Endothelial cell of umbilical vein (primary cell): Measurements from ENCODE around the gene SMARCC2.

Source experiments
- CTCF ChIP-seq, 2 donors: IDR thresholded peaks; 1 replicate in 1 of 2; 2 replicates in 1 of 2; pipeline ENCODE4 v1.5.1; 2011; ENCODE audit warnings: low read length in 2 of 2, mild to moderate bottlenecking in 2 of 2, moderate library complexity in 2 of 2, control low read depth in 1 of 2, inconsistent platforms in 1 of 2, low read depth in 1 of 2; ENCODE audit not compliant: insufficient read depth in 1 of 2; ENCODE audit errors: extremely low read depth in 1 of 2
- EZH2 ChIP-seq: IDR thresholded peaks from 2 replicates; pipeline ENCODE4 v1.6.1; 2012; ENCODE audit warnings: borderline replicate concordance, low read depth, mild to moderate bottlenecking, moderate library complexity, low read length, inconsistent platforms; ENCODE audit not compliant: severe bottlenecking
- JUN ChIP-seq: IDR thresholded peaks from 2 replicates; pipeline ENCODE4 v1.6.1; 2011; ENCODE audit warnings: borderline replicate concordance, low read depth; ENCODE audit not compliant: insufficient read length, insufficient read depth
- MAX ChIP-seq: IDR thresholded peaks from 2 replicates; pipeline ENCODE4 v1.6.1; 2011; ENCODE audit not compliant: insufficient read depth, insufficient read length
- POLR2A ChIP-seq: IDR thresholded peaks from 2 replicates; pipeline ENCODE4 v1.6.1; 2012; ENCODE audit warnings: low read depth, mild to moderate bottlenecking, control low read depth, low read length
- POLR2AphosphoS5 ChIP-seq: IDR thresholded peaks from 2 replicates; pipeline ENCODE4 v1.6.1; 2012; ENCODE audit warnings: low read depth, mild to moderate bottlenecking, control low read depth, low read length, moderate library complexity; ENCODE audit not compliant: insufficient read depth

- TF ChIP-seq CTCF (IDR thresholded peaks at IDR 0.05; ENCODE audit: extremely low read depth in 1 of 2, insufficient read depth in 1 of 2, low read depth in 1 of 2, low read length in 2 of 2): no peak
- TF ChIP-seq EZH2: no peak
- no peak for TF ChIP-seq JUN
- TF ChIP-seq POLR2A: peak; percentile 14
- no peak for TF ChIP-seq POLR2AphosphoS5
- no peak for TF ChIP-seq MAX
These were observed 34.4 kb upstream of the SMARCC2 start for GRCh38 chr12:56223571-56224101.
